ENCODE measurements around the gene NLRP10.

NLRP10 gene

GRCh38 chr11:7955191-7955590 is 10.1 kb downstream of the NLRP10 start:
- no peaks in the 10 kb centered on the region for H3K27me3 ChIP-seq (replicated peaks; ENCODE audit: insufficient read depth, low read length)
- no peak for DNase-seq
- H3K4me2 ChIP-seq (ENCODE audit: low read depth, low read length): no peak overlapping the region
- H3K9me2 ChIP-seq (replicated peaks; ENCODE audit: insufficient read depth, low read length): no peaks in the 10 kb centered on the region
- H3K4me3 ChIP-seq (ENCODE audit: low read length): no peak overlapping the region
- H3F3A ChIP-seq (ENCODE audit: insufficient read depth, low read length): no peaks in the 10 kb centered on the region
- TF ChIP-seq CTCF (IDR thresholded peaks at IDR 0.05; ENCODE audit: low read length) (no peak), EZH2phosphoT487 (IDR thresholded peaks at IDR 0.05; ENCODE audit: low read length) (no peak), EZH2 (optimal IDR thresholded peaks at IDR 0.05; ENCODE audit: low read depth, low read length) (no peak)
- no peaks in the 10 kb centered on the region for H3K36me3 ChIP-seq (replicated peaks; ENCODE audit: insufficient read depth, low read length)
- H3K4me1 ChIP-seq (ENCODE audit: low read length): no peaks in the 10 kb centered on the region
- H3K27ac ChIP-seq (ENCODE audit: low read length): no peak overlapping the region
- no peaks in the 10 kb centered on the region for H3K9me3 ChIP-seq (replicated peaks; ENCODE audit: insufficient read depth, low read length)
- no peak overlapping the region for H2AFZ ChIP-seq (ENCODE audit: low read length)
- H3K79me2 ChIP-seq (ENCODE audit: low read length): no peaks in the 10 kb centered on the region
- H3K9ac ChIP-seq (ENCODE audit: low read length): no peak overlapping the region
- no peaks in the 10 kb centered on the region for H4K20me1 ChIP-seq (ENCODE audit: insufficient read depth, low read length)

- Histone ChIP-seq H4K20me1 (ENCODE audit: insufficient read depth, low read length) (no peaks in the 10 kb centered on the region), H3K4me1 (ENCODE audit: low read length) (no peaks in the 10 kb centered on the region), H3K27ac (ENCODE audit: low read length) (no peak overlapping the region), H3K4me3 (ENCODE audit: low read length) (no peak overlapping the region), H3F3A (ENCODE audit: insufficient read depth, low read length) (no peaks in the 10 kb centered on the region), H2AFZ (ENCODE audit: low read length) (no peak overlapping the region), H3K9me2 (replicated peaks; ENCODE audit: insufficient read depth, low read length) (no peaks in the 10 kb centered on the region), H3K4me2 (ENCODE audit: low read depth, low read length) (no peak overlapping the region), H3K9me3 (replicated peaks; ENCODE audit: insufficient read depth, low read length) (no peaks in the 10 kb centered on the region), H3K9ac (ENCODE audit: low read length) (no peak overlapping the region), H3K27me3 (replicated peaks; ENCODE audit: insufficient read depth, low read length) (no peaks in the 10 kb centered on the region), H3K36me3 (replicated peaks; ENCODE audit: insufficient read depth, low read length) (no peaks in the 10 kb centered on the region), H3K79me2 (ENCODE audit: low read length) (no peaks in the 10 kb centered on the region)
- TF ChIP-seq CTCF (IDR thresholded peaks at IDR 0.05; ENCODE audit: low read length) (no peak), EZH2 (optimal IDR thresholded peaks at IDR 0.05; ENCODE audit: low read depth, low read length) (no peak), EZH2phosphoT487 (IDR thresholded peaks at IDR 0.05; ENCODE audit: low read length) (no peak)
- no peak for DNase-seq
Observed at GRCh38 chr11:7949934-7950333, 15.3 kb downstream of the NLRP10 start.

- Histone ChIP-seq H3K27me3 (replicated peaks; ENCODE audit: insufficient read depth, low read length) (no peaks in the 10 kb centered on the region), H3F3A (ENCODE audit: insufficient read depth, low read length) (no peaks in the 10 kb centered on the region), H4K20me1 (ENCODE audit: insufficient read depth, low read length) (no peaks in the 10 kb centered on the region), H2AFZ (ENCODE audit: low read length) (no peak overlapping the region), H3K36me3 (replicated peaks; ENCODE audit: insufficient read depth, low read length) (no peaks in the 10 kb centered on the region), H3K4me3 (ENCODE audit: low read length) (no peak overlapping the region), H3K79me2 (ENCODE audit: low read length) (no peaks in the 10 kb centered on the region), H3K27ac (ENCODE audit: low read length) (no peak overlapping the region), H3K4me2 (ENCODE audit: low read depth, low read length) (no peak overlapping the region), H3K9me3 (replicated peaks; ENCODE audit: insufficient read depth, low read length) (no peaks in the 10 kb centered on the region), H3K9me2 (replicated peaks; ENCODE audit: insufficient read depth, low read length) (no peaks in the 10 kb centered on the region), H3K9ac (ENCODE audit: low read length) (no peak overlapping the region), H3K4me1 (ENCODE audit: low read length) (no peaks in the 10 kb centered on the region)
- no peak for TF ChIP-seq EZH2phosphoT487 (IDR thresholded peaks at IDR 0.05; ENCODE audit: low read length)
- TF ChIP-seq EZH2 (optimal IDR thresholded peaks at IDR 0.05; ENCODE audit: low read depth, low read length): no peak
- TF ChIP-seq CTCF (IDR thresholded peaks at IDR 0.05; ENCODE audit: low read length): no peak
- no peak for DNase-seq
Observed at GRCh38 chr11:7944123-7944522, 21.1 kb downstream of the NLRP10 start.

All from MM.1S (cell line).